Neural cell (in vitro differentiated cells): ENCODE measurements around the gene YAE1.

Experiments used
- CTCF ChIP-seq: fragments of 450-650 bp; IDR thresholded peaks from 2 replicates; pipeline ENCODE4 v1.5.1; 2014; ENCODE audit warnings: antibody characterized with exemption, mild to moderate bottlenecking, moderate library complexity; ENCODE audit not compliant: poor library complexity, severe bottlenecking
- EZH2 ChIP-seq: fragments of 200-600, 300-800 bp; shearing (Covaris generic), sonication (generic); IDR thresholded peaks from 2 replicates; pipeline ENCODE4 v1.6.1; 2014; ENCODE audit warnings: antibody characterized with exemption, low read length, borderline replicate concordance, mild to moderate bottlenecking; ENCODE audit not compliant: insufficient read depth, poor library complexity, severe bottlenecking
- MXI1 ChIP-seq: fragments of 450-650 bp; conservative IDR thresholded peaks from 2 replicates; pipeline ENCODE4 v1.6.1; 2014; ENCODE audit warnings: antibody characterized with exemption, mild to moderate bottlenecking; ENCODE audit not compliant: poor library complexity, severe bottlenecking
- POLR2AphosphoS5 ChIP-seq: IDR thresholded peaks from 2 replicates; pipeline ENCODE4 v1.6.1; 2012

DNA sequence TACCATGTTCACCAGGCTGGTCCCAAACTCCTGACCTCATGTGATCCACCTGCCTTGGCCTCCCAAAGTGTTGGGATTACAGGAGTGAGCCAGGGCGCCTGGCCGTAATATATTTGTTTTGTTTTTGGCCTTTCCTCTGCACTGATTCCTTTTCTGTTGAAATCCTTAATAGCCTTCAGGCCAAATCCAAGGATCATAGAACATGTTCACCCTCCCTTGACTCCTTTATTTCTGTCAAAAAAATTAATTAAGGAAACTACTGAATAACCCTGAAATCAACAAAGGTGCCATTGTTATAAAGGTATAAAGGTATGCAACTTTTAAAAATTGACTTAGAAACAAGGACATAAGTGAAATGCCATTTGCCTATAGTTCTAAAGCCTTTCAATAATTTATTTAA is 41.7 kb downstream of the YAE1 start:
- no peak for TF ChIP-seq CTCF
- TF ChIP-seq POLR2AphosphoS5: no peak
- TF ChIP-seq MXI1: no peak
- no peak for TF ChIP-seq EZH2
